AG04450 (cell line): ENCODE data around the gene PNPLA7. TPM values are rescaled to one million over a fixed set of nuclear protein-coding genes. Genes with fewer than 3 reads are reported as not detected.
A peak's percentile ranks its signal among the peaks of the same experiment; 100 is the strongest.

Source experiments
- CTCF ChIA-PET: fragments of 300-600, 350-600 bp; formaldehyde crosslinking; extraction: SDS; loops from one replicate; lab custom pipeline; 2022; ENCODE audit warnings: antibody characterized with exemption, inconsistent platforms; lab: Charles Lee
- POLR2A ChIA-PET: fragments of 350-600 bp; formaldehyde crosslinking; extraction: SDS; loops from one replicate; lab custom pipeline; 2021; ENCODE audit warnings: antibody characterized with exemption, inconsistent platforms; lab: Yijun Ruan, JAX
- DNase-seq: peaks from one replicate; pipeline ENCODE4 v3.0.0-alpha.2; 2011; ENCODE audit warnings: low read depth, low spot score
- H3K27ac ChIP-seq: one replicate; pipeline ENCODE4 v1.5.1; 2012; ENCODE audit warnings: low read depth, low read length, control low read depth
- H3K27me3 ChIP-seq: one replicate; pipeline ENCODE4 v1.6.0; 2012; ENCODE audit warnings: low read length; ENCODE audit not compliant: control insufficient read depth, insufficient read depth
- H3K4me3 ChIP-seq: 2 replicates; pipeline ENCODE4 v1.5.1; 2011; ENCODE audit warnings: mild to moderate bottlenecking, low read depth, low read length, control low read depth
- H3K9me3 ChIP-seq: 2 replicates; pipeline ENCODE4 v1.5.1; 2012; ENCODE audit warnings: low read length; ENCODE audit not compliant: control insufficient read depth, insufficient read depth
- polyA plus RNA-seq: library from polyadenylated mRNA; depleted of rRNA; stranded (reverse); fragments of >200 nt; gene quantifications from 2 replicates; pipeline ENCODE4 v1.2.3, GENCODE V29; 2011
- TF ChIP-seq, protein P1 (sequence below): IDR thresholded peaks from 2 replicates; pipeline ENCODE4 v1.5.1; 2011; ENCODE audit warnings: low read depth, low read length, control low read depth, inconsistent platforms

PNPLA7 gene
- polyA plus RNA-seq, 1 experiment = 0.26 TPM

DNA sequence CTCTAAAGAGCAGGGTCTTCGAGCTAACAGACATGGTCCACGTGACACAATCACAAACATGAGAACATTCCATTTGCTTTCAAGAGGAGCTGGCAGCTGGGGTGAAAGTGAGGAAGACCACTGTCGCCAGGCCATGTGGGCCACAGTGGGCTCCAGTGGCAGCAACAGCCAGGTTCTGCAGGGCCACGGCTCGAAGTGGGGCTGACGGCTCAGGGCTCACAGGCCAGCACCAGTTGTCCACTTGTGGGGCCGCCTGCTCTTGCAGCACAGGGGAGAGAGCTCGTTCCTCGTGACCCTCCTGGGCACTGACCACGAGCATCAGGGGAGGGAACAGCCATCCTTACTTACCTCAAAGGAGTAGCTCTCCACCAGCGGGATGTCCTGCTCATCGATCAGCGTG, 38.1 kb upstream of the PNPLA7 start:
- Histone ChIP-seq H3K4me3 (no peak overlapping the region; the same call in 1 of the 2 replicates), H3K9me3 (no peaks in the 10 kb centered on the region), H3K27me3 (no peaks in the 10 kb centered on the region), H3K27ac (no peak overlapping the region)
- CTCF ChIA-PET = interaction anchor here (3.1 kb wide), 1 partner anchor 9 kb away, joined by 37 read pairs; the partner anchor contains the start of gene DPH7
- POLR2A ChIA-PET = no interaction called here
- TF ChIP-seq, protein P1, sequence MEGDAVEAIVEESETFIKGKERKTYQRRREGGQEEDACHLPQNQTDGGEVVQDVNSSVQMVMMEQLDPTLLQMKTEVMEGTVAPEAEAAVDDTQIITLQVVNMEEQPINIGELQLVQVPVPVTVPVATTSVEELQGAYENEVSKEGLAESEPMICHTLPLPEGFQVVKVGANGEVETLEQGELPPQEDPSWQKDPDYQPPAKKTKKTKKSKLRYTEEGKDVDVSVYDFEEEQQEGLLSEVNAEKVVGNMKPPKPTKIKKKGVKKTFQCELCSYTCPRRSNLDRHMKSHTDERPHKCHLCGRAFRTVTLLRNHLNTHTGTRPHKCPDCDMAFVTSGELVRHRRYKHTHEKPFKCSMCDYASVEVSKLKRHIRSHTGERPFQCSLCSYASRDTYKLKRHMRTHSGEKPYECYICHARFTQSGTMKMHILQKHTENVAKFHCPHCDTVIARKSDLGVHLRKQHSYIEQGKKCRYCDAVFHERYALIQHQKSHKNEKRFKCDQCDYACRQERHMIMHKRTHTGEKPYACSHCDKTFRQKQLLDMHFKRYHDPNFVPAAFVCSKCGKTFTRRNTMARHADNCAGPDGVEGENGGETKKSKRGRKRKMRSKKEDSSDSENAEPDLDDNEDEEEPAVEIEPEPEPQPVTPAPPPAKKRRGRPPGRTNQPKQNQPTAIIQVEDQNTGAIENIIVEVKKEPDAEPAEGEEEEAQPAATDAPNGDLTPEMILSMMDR = no peak
- DNase-seq = no peak

GRCh38 chr9:137586854-137587253, 36.7 kb upstream of the PNPLA7 start:
- no peak overlapping the region for H3K4me3 ChIP-seq
- POLR2A ChIA-PET = no interaction called here
- H3K27me3 ChIP-seq = no peaks in the 10 kb centered on the region
- H3K9me3 ChIP-seq = no peaks in the 10 kb centered on the region
- CTCF ChIA-PET = interaction anchor here (3.1 kb wide), 1 partner anchor 8 kb away, joined by 37 read pairs; the partner anchor contains the start of gene DPH7
- H3K27ac ChIP-seq = no peak overlapping the region
- TF ChIP-seq, protein P1 = no peak
- DNase-seq = no peak

- H3K27ac ChIP-seq = no peak overlapping the region
- no peak for DNase-seq
- TF ChIP-seq, protein P1 = no peak
- H3K4me3 ChIP-seq = no peak overlapping the region
- no peaks in the 10 kb centered on the region for H3K9me3 ChIP-seq
- ChIA-PET CTCF (no interaction called here), POLR2A (no interaction called here)
- no peaks in the 10 kb centered on the region for H3K27me3 ChIP-seq
These were observed 33.8 kb upstream of the PNPLA7 start for GRCh38 chr9:137583957-137584356.

DNA sequence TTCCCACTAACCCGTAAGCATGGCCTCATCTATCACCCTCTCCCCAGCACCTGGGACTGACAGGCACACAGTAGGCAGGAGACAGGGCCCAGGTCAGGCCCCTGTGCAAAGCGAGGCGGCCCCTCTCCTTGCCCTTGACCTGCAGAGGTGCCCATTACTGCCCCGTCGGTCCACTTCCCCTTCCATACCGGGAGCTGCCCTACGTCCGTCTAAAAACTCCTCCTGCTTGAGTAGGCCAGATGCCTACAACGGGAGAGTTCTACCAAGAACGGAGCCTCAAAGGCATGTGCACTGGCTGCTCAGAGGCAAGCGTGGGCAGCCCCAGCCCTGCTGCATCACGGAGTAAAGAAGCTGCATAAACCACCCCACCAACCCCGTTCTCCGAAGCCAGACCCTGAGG, 33.1 kb upstream of the PNPLA7 start:
- ChIA-PET POLR2A (no interaction called here), CTCF (no interaction called here)
- DNase-seq = no peak
- Histone ChIP-seq H3K4me3 (no peak overlapping the region), H3K27me3 (no peaks in the 10 kb centered on the region), H3K9me3 (no peaks in the 10 kb centered on the region), H3K27ac (no peak overlapping the region)
- TF ChIP-seq, protein P1 = no peak

DNA sequence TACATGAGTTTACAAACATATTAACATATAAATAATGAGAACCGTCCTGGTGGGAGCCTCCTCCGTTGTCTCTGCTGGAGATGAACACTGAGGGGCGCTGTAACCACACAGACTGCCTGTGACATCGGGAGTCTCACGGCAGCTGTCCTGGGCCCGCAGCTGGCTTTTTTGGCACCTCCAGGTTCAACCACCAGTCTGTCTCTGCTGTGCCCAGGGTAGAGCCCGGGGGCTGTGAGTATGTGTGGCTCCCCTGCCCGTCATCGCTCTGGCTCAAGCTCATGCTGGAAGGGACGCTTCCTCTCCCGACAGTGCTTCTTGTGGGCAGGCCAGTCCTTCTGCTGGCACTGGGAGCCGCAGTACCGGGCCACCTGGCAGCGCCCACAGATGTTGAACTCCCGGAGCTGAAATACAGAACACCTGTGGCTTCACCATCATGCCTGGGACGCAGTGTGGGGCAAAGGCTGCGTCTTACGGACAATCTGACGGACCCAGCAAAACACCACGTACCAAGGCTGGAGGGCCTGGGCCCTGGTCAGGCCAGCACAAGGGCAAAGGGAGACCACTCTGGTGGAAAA, 32.2 kb upstream of the PNPLA7 start:
- no peak for DNase-seq
- no peak overlapping the region for H3K4me3 ChIP-seq
- no peaks in the 10 kb centered on the region for H3K27me3 ChIP-seq
- CTCF ChIA-PET = no interaction called here
- no peak overlapping the region for H3K27ac ChIP-seq
- POLR2A ChIA-PET = no interaction called here
- TF ChIP-seq, protein P1 = 0 out of 2 replicates have a peak, but pooled peaks have one; percentile 13
- H3K9me3 ChIP-seq = no peaks in the 10 kb centered on the region; the same call in 1 of the 2 replicates
